CD14-positive monocyte (primary cell): ENCODE measurements around the gene IPMK. TPM values are rescaled to one million over a fixed set of nuclear protein-coding genes. Genes with fewer than 3 reads are reported as not detected.

Experiments
- DNase-seq, 3 donors: peaks; one replicate each; pipeline ENCODE4 v3.0.0-alpha.2; 2011 to 2022
- H2AFZ ChIP-seq: 2 replicates; pipeline ENCODE4 v1.6.0; 2012; ENCODE audit warnings: mild to moderate bottlenecking, low read depth, low read length, inconsistent platforms; ENCODE audit not compliant: insufficient read depth, poor library complexity, severe bottlenecking
- H3K27ac ChIP-seq, 2 donors: 1 replicate in 1 of 2; 2 replicates in 1 of 2; pipeline ENCODE4 v1.5.1; 2012 to 2013; ENCODE audit warnings: low read length in 2 of 2, control low read depth in 1 of 2, inconsistent platforms in 1 of 2, low read depth in 1 of 2, mild to moderate bottlenecking in 1 of 2
- H3K27me3 ChIP-seq, 2 donors: one replicate each; pipeline versions ENCODE4 v1.6.0 to v1.6.1; 2011 to 2013; ENCODE audit warnings: low read length in 2 of 2; ENCODE audit not compliant: control insufficient read depth in 2 of 2, insufficient read depth in 2 of 2
- H3K36me3 ChIP-seq, 2 donors: replicated peaks in 1 of 2; 1 replicate in 1 of 2; 2 replicates in 1 of 2; pipeline versions ENCODE4 v1.5.1 to v1.6.1; 2012 to 2013; ENCODE audit warnings: low read length in 2 of 2, control low read depth in 1 of 2, inconsistent platforms in 1 of 2, mild to moderate bottlenecking in 1 of 2; ENCODE audit not compliant: insufficient read depth in 2 of 2, control insufficient read depth in 1 of 2
- H3K4me1 ChIP-seq, 2 donors: 1 replicate in 1 of 2; 2 replicates in 1 of 2; pipeline versions ENCODE4 v1.5.1 to v1.6.1; 2012 to 2013; ENCODE audit warnings: low read length in 2 of 2, control low read depth in 1 of 2, inconsistent platforms in 1 of 2, mild to moderate bottlenecking in 1 of 2, moderate library complexity in 1 of 2; ENCODE audit not compliant: insufficient read depth in 2 of 2, control insufficient read depth in 1 of 2
- H3K4me2 ChIP-seq: replicated peaks from 2 replicates; pipeline ENCODE3; 2012; ENCODE audit warnings: low read length, moderate library complexity, mild to moderate bottlenecking; ENCODE audit not compliant: poor library complexity, severe bottlenecking; ENCODE audit errors: extremely low read depth
- H3K4me3 ChIP-seq, 3 experiments: fragments of 200-600 bp in 1 of 3; sonication (generic) in 1 of 3; replicated peaks in 1 of 3; 1 replicate in 2 of 3; 2 replicates in 1 of 3; pipeline ENCODE4 v1.5.1; 2011 to 2013; ENCODE audit warnings: low read length in 3 of 3, mild to moderate bottlenecking in 3 of 3, control low read depth in 2 of 3, low read depth in 2 of 3, inconsistent platforms in 1 of 3, moderate library complexity in 1 of 3
- H3K79me2 ChIP-seq: 2 replicates; pipeline ENCODE4 v1.6.0; 2012; ENCODE audit warnings: mild to moderate bottlenecking, control low read depth, inconsistent platforms, low read length, moderate library complexity; ENCODE audit not compliant: insufficient read depth
- H3K9ac ChIP-seq: 2 replicates; pipeline ENCODE4 v1.6.0; 2017; ENCODE audit warnings: low read length, mild to moderate bottlenecking; ENCODE audit not compliant: insufficient read depth, poor library complexity, severe bottlenecking
- H3K9me3 ChIP-seq, 2 donors: replicated peaks in 1 of 2; 1 replicate in 1 of 2; 2 replicates in 1 of 2; pipeline versions ENCODE4 v1.5.1 to v1.6.1; 2012 to 2013; ENCODE audit warnings: low read length in 2 of 2, control low read depth in 1 of 2; ENCODE audit not compliant: control insufficient read depth in 1 of 2, insufficient read depth in 1 of 2
- H4K20me1 ChIP-seq: 2 replicates; pipeline ENCODE4 v1.6.0; 2012; ENCODE audit warnings: mild to moderate bottlenecking, low read length, control low read depth, moderate library complexity; ENCODE audit not compliant: insufficient read depth
- H3K27ac Mint-ChIP-seq, 7 donors: one replicate each; pipeline ENCODE4 v1.8.0; 2020; ENCODE audit warnings: mild to moderate bottlenecking in 7 of 7, mixed read lengths in 7 of 7, moderate library complexity in 6 of 7, inconsistent platforms in 2 of 7
- H3K27me3 Mint-ChIP-seq, 3 donors: one replicate each; pipeline ENCODE4 v1.8.0; 2021 to 2022; ENCODE audit warnings: low read depth in 3 of 3, mild to moderate bottlenecking in 3 of 3, mixed read lengths in 3 of 3, moderate library complexity in 3 of 3, inconsistent platforms in 1 of 3
- H3K36me3 Mint-ChIP-seq, 2 donors: one replicate each; pipeline ENCODE4 v1.8.0; 2020; ENCODE audit warnings: mixed read lengths in 2 of 2, inconsistent platforms in 1 of 2, mild to moderate bottlenecking in 1 of 2
- H3K4me1 Mint-ChIP-seq: one replicate; pipeline ENCODE4 v1.8.0; 2020; ENCODE audit warnings: mild to moderate bottlenecking, mixed read lengths
- H3K4me3 Mint-ChIP-seq, 2 donors: one replicate each; pipeline ENCODE4 v1.8.0; 2020; ENCODE audit warnings: mild to moderate bottlenecking in 2 of 2, mixed read lengths in 2 of 2, moderate library complexity in 1 of 2
- H3K9me3 Mint-ChIP-seq, 7 donors: one replicate each; pipeline ENCODE4 v1.8.0; 2020 to 2022; ENCODE audit warnings: mixed read lengths in 7 of 7, mild to moderate bottlenecking in 6 of 7, moderate library complexity in 6 of 7, inconsistent platforms in 2 of 7
- WGBS: methylation state at CpG from one replicate; pipeline ENCODE4 v1.1.5; 2013; ENCODE audit warnings: missing lambda C conversion rate; ENCODE audit not compliant: insufficient coverage; 5-methylcytosine and 5-hydroxymethylcytosine counted together
- intact Hi-C, 2 donors: fragments of 100-400 bp; cut with micrococcal nuclease; formaldehyde crosslinking; loops; one replicate each; pipeline versions ENCODE4 v1.15.0 to v1.15.1; 2023
- polyA plus RNA-seq, 3 donors: library from polyadenylated mRNA; depleted of rRNA in 1 of 3; unstranded in 2 of 3; stranded (reverse) in 1 of 3; fragments of 300-500 nt in 2 of 3; fragments of >200 nt in 1 of 3; fragmentation: Illumina TruSeq in 2 of 3; gene quantifications; 1 replicate in 2 of 3; 2 replicates in 1 of 3; pipeline ENCODE4 v1.2.3, GENCODE V29; 2012 to 2021
- TF ChIP-seq, protein P1 (sequence below): fragments of 200-600 bp; IDR thresholded peaks from one replicate; pipeline ENCODE4 v1.8.0; 2022; ENCODE audit warnings: antibody characterized with exemption, mild to moderate bottlenecking

The IPMK gene
- polyA plus RNA-seq, 3 donors, result 6.1 to 10.9 (median 8.8) TPM

DNA sequence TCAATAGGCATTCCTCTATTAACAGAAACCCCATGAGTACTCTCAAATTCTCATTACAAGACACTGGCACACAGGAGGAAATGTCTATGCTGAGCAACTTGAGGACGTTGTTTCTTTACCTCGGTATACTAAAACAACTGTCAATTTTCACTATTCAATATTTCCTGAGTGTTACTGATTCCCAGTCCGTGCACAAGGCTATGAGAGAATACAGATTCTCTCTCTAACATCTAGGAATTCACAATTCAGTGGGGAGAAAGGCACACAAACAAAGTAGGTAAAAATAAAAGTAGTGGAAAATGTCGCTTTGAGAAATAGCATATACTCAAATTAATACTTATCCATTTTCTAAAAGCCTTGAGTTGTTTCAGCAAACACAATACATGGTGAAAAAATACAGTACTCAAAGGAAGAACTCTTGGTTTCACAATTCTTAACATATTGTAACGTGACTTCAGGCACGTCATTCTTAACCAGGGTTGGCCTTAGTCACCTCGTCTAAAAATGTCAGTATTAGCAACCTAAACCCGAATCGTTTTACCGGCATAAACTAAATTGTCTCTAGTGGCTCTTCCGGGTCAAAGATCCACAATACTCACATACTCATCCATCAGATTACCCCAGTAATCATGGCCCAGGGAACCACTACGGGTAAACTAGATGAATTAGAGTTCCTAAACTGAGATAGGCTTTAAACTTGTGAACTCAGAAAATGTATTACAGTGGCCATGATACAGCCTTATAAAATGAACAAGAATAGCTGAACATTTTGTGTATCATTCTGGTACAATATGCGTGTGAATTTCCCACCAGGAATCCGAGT is 1.5 kb downstream of the IPMK start:
- Histone ChIP-seq H3K27me3 (no peaks in the 10 kb centered on the region), H3K4me2 (peak overlapping the region; percentile 91), H4K20me1 (peaks cover 40% of the 10 kb centered on the region), H2AFZ (no peak overlapping the region), H3K9ac (peak overlapping the region; percentile 99), H3K36me3 (no peaks in the 10 kb centered on the region), H3K9me3 (no peaks in the 10 kb centered on the region), H3K79me2 (peaks cover 73% of the 10 kb centered on the region), H3K4me1 (peaks cover 35 to 53% of the 10 kb centered on the region in 2 donors), H3K27ac (peak overlapping the region; percentile 93 to 100), H3K4me3 (peak overlapping the region; percentile 67 to 83 (median 79))
- H3K27ac Mint-ChIP-seq, result peak overlapping the region; percentile 98 to 100 (median 99)
- TF ChIP-seq, protein P1, sequence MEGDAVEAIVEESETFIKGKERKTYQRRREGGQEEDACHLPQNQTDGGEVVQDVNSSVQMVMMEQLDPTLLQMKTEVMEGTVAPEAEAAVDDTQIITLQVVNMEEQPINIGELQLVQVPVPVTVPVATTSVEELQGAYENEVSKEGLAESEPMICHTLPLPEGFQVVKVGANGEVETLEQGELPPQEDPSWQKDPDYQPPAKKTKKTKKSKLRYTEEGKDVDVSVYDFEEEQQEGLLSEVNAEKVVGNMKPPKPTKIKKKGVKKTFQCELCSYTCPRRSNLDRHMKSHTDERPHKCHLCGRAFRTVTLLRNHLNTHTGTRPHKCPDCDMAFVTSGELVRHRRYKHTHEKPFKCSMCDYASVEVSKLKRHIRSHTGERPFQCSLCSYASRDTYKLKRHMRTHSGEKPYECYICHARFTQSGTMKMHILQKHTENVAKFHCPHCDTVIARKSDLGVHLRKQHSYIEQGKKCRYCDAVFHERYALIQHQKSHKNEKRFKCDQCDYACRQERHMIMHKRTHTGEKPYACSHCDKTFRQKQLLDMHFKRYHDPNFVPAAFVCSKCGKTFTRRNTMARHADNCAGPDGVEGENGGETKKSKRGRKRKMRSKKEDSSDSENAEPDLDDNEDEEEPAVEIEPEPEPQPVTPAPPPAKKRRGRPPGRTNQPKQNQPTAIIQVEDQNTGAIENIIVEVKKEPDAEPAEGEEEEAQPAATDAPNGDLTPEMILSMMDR, result no peak
- peak; percentile 84 to 91 (median 91) for DNase-seq
- H3K4me1 Mint-ChIP-seq, result peaks cover 48% of the 10 kb centered on the region
- peaks cover 0 to 5% of the 10 kb centered on the region in 2 donors for H3K36me3 Mint-ChIP-seq
- peak overlapping the region; percentile 98 for H3K4me3 Mint-ChIP-seq
- WGBS, result 0% methylated on average over 4 of the region's 14 CpGs
- H3K9me3 Mint-ChIP-seq, result peaks cover 0 to 8% (median 0%) of the 10 kb centered on the region in 7 donors
- intact Hi-C loops, result loop anchor here (2.0 to 10.0 kb wide), 3 partner anchors 17 to 1639 kb away; partner anchors contain the start of genes CCDC6 (in 1 of the 2) and UBE2D1 (in 1 of the 2)
- no peaks in the 10 kb centered on the region for H3K27me3 Mint-ChIP-seq

DNA sequence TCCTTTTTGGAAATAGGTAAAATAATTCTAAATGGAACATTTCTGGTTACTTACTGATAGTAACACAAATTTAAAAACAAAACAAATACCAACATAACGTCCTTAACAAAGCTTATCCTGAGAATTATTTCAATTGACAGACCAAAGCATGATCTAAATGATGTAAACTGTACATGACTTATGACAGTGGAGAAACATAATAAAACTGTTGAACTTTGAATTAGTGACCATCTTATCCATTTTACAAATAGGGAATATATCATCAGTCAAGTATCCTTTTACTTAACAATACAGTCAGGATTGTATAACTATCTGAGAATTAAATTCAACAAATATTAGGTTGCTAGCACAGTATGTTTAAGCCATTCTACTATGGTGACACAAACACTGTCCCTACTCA is 2.4 kb downstream of the IPMK start:
- H3K4me1 ChIP-seq, result peaks cover 35 to 53% of the 10 kb centered on the region in 2 donors
- H3K9ac ChIP-seq, result peak overlapping the region; percentile 99
- intact Hi-C loops, result loop anchor here (10.0 kb wide), 2 partner anchors 70 to 1640 kb away; partner anchors contain the start of genes CCDC6 (in 1 of the 2) and UBE2D1 (in 1 of the 2)
- Mint-ChIP-seq H3K9me3 (peaks cover 0 to 8% (median 0%) of the 10 kb centered on the region in 7 donors), H3K27me3 (no peaks in the 10 kb centered on the region), H3K4me3 (peak overlapping the region; percentile 98), H3K36me3 (peaks cover 0 to 5% of the 10 kb centered on the region in 2 donors), H3K27ac (peak overlapping the region in 6 of 7 donors; percentile 11 to 100 (median 99)), H3K4me1 (peaks cover 53% of the 10 kb centered on the region)
- H3K27me3 ChIP-seq, result no peaks in the 10 kb centered on the region
- H2AFZ ChIP-seq, result no peak overlapping the region
- H3K9me3 ChIP-seq, result no peaks in the 10 kb centered on the region
- TF ChIP-seq, protein P1, result no peak
- peak overlapping the region; percentile 91 for H3K4me2 ChIP-seq
- H3K4me3 ChIP-seq, result peak overlapping the region; percentile 2 to 83 (median 79)
- H4K20me1 ChIP-seq, result peaks cover 49% of the 10 kb centered on the region
- WGBS, result no CpG with 5 or more reads among the region's 1 CpG
- no peaks in the 10 kb centered on the region for H3K36me3 ChIP-seq
- H3K79me2 ChIP-seq, result peaks cover 76% of the 10 kb centered on the region
- peak overlapping the region in 1 of 2 donors; percentile 100 for H3K27ac ChIP-seq
- DNase-seq, result no peak
